ENCODE results near the gene ARMC3. TPM values are rescaled to one million over a fixed set of nuclear protein-coding genes. Genes with fewer than 3 reads are reported as not detected.

The ARMC3 gene
- total RNA-seq, 6 experiments from 2014 or later = not detected

GRCh38 chr10:22986771-22987542, 59.1 kb downstream of the ARMC3 start:
- Mint-ChIP-seq H3K27me3 (ENCODE audit: insufficient read depth) (peaks cover 10% of the 10 kb centered on the region), H3K4me3 (no peak overlapping the region), H3K4me1 (ENCODE audit: low read depth) (no peaks in the 10 kb centered on the region), H3K36me3 (ENCODE audit: low read depth) (no peaks in the 10 kb centered on the region), H3K27ac (no peak overlapping the region), H3K9me3 (no peaks in the 10 kb centered on the region)
- TF ChIP-seq, protein P1, sequence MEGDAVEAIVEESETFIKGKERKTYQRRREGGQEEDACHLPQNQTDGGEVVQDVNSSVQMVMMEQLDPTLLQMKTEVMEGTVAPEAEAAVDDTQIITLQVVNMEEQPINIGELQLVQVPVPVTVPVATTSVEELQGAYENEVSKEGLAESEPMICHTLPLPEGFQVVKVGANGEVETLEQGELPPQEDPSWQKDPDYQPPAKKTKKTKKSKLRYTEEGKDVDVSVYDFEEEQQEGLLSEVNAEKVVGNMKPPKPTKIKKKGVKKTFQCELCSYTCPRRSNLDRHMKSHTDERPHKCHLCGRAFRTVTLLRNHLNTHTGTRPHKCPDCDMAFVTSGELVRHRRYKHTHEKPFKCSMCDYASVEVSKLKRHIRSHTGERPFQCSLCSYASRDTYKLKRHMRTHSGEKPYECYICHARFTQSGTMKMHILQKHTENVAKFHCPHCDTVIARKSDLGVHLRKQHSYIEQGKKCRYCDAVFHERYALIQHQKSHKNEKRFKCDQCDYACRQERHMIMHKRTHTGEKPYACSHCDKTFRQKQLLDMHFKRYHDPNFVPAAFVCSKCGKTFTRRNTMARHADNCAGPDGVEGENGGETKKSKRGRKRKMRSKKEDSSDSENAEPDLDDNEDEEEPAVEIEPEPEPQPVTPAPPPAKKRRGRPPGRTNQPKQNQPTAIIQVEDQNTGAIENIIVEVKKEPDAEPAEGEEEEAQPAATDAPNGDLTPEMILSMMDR (IDR thresholded peaks at IDR 0.05) = peak; percentile 74
- DNase-seq = peak; percentile 20

- no peaks in the 10 kb centered on the region for H3K4me1 Mint-ChIP-seq (ENCODE audit: low read depth)
- no peak overlapping the region for H3K27ac Mint-ChIP-seq
- H3K27me3 Mint-ChIP-seq (ENCODE audit: insufficient read depth) = peaks cover 23% of the 10 kb centered on the region
- DNase-seq = peak; percentile 35
- no peak overlapping the region for H3K4me3 Mint-ChIP-seq
- H3K36me3 Mint-ChIP-seq (ENCODE audit: low read depth) = no peaks in the 10 kb centered on the region
- TF ChIP-seq, protein P1 (IDR thresholded peaks at IDR 0.05) = peak; percentile 98
- no peaks in the 10 kb centered on the region for H3K9me3 Mint-ChIP-seq
Observed at GRCh38 chr10:22988581-22989360, 60.9 kb downstream of the ARMC3 start.

DNA sequence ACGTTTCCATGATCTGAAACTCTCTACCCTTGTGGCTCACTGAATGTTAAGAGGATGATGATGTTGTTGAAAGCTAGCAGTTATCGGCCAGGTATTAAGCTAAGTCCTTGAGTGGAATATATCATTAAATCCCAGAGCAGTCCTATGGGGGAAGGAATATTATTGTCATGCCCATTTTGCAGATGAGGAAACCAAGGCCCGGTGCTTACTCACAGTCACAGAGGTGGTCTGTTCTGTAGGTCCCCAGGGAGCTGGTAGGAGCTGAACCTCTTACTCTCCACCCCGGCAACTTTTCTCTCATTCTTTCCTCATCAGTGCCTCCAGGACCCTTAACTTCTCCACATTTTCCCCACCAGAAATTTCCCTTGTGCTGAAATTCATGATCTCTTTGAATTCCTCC, 62.6 kb downstream of the ARMC3 start:
- H3K36me3 Mint-ChIP-seq (ENCODE audit: low read depth) = no peaks in the 10 kb centered on the region
- H3K27ac Mint-ChIP-seq = no peak overlapping the region
- H3K4me1 Mint-ChIP-seq (ENCODE audit: low read depth) = no peaks in the 10 kb centered on the region
- peaks cover 27% of the 10 kb centered on the region for H3K27me3 Mint-ChIP-seq (ENCODE audit: insufficient read depth)
- DNase-seq = no peak
- H3K9me3 Mint-ChIP-seq = no peaks in the 10 kb centered on the region
- H3K4me3 Mint-ChIP-seq = no peak overlapping the region
- TF ChIP-seq, protein P1 (IDR thresholded peaks at IDR 0.05) = no peak

- no peak overlapping the region for H3K27ac Mint-ChIP-seq
- DNase-seq = no peak
- peaks cover 31% of the 10 kb centered on the region for H3K27me3 Mint-ChIP-seq (ENCODE audit: insufficient read depth)
- no peaks in the 10 kb centered on the region for H3K36me3 Mint-ChIP-seq (ENCODE audit: low read depth)
- TF ChIP-seq, protein P1 (IDR thresholded peaks at IDR 0.05) = no peak
- no peaks in the 10 kb centered on the region for H3K4me1 Mint-ChIP-seq (ENCODE audit: low read depth)
- no peaks in the 10 kb centered on the region for H3K9me3 Mint-ChIP-seq
- no peak overlapping the region for H3K4me3 Mint-ChIP-seq
Observed at GRCh38 chr10:22992075-22992474, 64.2 kb downstream of the ARMC3 start.

- H3K9me3 Mint-ChIP-seq = no peaks in the 10 kb centered on the region
- no peak overlapping the region for H3K4me3 Mint-ChIP-seq
- H3K4me1 Mint-ChIP-seq (ENCODE audit: low read depth) = no peaks in the 10 kb centered on the region
- TF ChIP-seq, protein P1 (IDR thresholded peaks at IDR 0.05) = no peak
- H3K27me3 Mint-ChIP-seq (ENCODE audit: insufficient read depth) = peaks cover 31% of the 10 kb centered on the region
- no peaks in the 10 kb centered on the region for H3K36me3 Mint-ChIP-seq (ENCODE audit: low read depth)
- H3K27ac Mint-ChIP-seq = no peak overlapping the region
- no peak for DNase-seq
Observed at GRCh38 chr10:22992621-22993020, 64.8 kb downstream of the ARMC3 start.
